NCI-H1417 (cell line): ENCODE data around the gene SLC30A7.
"Not testable (repeated sequence)": the region's sequence is repeated elsewhere in the genome, so short reads cannot be mapped to it uniquely, and the experiment has no call there.

Source experiments
- DNase-seq, 3 experiments: peaks; one replicate each; lab custom pipeline; 2025; lab: John Stamatoyannopoulos, UW

Gene SLC30A7

DNA sequence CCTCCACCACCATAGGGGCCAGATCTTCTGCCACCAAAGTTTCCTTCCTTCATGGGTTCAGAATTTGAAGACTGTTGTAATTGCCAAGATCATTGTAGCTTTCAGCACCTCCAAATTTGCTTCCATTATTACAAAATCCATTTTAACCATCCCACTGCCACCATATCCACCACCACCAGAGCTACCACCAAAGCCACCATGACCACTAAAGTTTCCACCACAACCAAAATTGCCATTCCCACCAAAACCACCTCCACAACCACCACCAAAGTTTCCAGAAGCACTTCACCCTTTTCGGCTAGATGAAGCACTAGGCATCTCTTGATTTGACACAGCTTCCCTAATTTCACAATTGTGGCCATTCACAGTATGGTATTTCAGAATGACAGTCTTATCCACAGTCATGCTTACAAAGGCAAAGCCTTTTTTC, 45.2 kb downstream of the SLC30A7 start:
- DNase-seq: no peak

DNA sequence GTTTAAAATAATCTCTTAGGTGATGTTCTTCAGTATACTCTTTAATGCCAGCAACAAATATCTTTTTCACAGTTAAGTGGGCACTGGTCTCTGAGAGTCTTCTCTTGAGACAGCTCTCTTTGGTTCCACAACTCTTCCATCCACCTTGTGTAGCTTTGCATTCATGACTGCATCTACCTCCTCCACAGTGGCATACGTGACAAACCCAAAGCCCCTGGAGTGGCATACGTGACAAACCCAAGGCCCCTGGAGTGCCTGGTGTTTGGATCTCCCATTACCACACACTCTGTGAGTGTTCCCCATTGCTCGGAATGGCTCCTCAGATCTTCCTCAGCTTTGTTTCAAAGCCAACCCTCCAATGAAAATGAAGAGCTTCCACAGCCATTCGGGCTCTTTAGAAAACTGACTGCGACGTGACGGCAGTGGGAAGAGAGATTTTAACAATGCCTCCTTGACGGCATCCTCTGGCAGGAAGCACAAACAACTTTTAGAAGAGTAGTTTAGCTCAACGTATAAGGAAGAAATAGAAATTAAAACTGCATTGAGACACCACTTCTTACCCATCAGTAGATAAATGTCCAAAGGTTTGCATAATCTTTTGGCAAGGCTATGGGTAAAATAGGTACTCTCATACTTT, 45.8 kb downstream of the SLC30A7 start:
- DNase-seq: no peak

- no peak for DNase-seq
These were observed 46.6 kb downstream of the SLC30A7 start for GRCh38 chr1:100942304-100943046.

GRCh38 chr1:100943533-100943932, 47.6 kb downstream of the SLC30A7 start:
- no peak for DNase-seq

- not testable (repeated sequence) for DNase-seq
These were observed 50.2 kb downstream of the SLC30A7 start for GRCh38 chr1:100946064-100946463.

GRCh38 chr1:100947816-100948215, 51.9 kb downstream of the SLC30A7 start:
- DNase-seq: not testable (repeated sequence)

DNA sequence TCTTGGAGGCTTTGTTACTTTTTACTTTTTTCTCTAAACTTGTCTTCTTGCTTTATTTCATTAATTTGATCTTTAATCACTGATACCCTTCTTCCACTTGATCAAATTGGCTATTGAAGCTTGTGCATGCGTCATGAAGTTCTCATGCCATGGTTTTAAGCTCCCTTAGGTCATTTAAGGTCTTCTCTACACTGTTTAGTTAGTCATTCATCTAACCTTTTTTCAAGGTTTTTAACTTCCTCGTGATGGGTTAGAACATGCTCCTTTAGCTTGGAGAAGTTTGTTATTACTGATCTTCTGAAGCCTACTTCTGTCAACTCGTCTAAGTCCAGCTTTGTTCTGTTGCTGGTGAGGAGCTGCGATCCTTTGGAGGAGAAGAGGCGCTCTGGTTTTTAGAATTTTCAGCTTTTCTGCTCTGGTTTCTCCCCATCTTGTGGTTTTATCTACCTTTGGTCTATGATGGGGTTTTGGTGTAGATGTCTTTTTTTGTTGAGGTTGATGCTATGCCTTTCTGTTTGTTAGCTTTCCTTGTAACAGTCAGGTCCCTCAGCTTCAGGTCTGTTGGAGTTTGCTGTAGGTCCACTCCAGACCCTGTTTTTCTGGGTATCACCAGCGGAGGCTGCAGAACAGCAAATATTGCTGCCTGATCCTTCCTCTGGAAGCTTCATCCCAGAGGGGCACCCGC, 53.0 kb downstream of the SLC30A7 start:
- DNase-seq: not testable (repeated sequence)

DNA sequence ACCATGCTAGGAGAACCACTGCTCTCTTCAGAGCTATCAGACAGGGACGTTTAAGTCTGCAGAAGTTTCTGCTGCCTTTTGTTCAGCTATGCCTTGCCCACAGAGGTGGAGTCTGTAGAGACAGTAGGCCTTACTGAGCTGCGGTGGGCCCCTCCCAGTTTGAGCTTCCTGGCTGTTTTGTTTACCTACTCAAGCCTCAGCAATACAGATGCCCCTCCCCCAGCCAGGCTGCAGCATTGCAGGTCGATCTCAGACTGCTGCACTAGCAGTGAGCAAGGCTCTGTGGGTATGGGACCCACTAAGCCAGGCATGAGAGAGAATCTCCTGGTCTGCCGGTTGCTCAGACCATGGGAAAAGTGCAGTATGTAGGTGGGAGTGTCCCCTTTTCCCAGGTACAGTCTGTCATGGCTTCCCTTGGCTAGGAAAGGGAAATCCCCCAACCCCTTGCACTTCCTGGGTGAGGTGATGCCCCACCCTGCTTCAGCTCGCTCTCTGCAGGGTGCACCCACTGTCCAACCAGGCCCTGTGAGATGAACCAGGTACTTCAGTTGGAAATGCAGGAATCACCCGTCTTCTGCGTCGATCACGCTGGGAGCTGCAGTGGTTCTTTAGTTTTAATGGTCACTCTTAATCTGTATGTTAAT, 53.7 kb downstream of the SLC30A7 start:
- peak; percentile 45 to 79 (median 58) for DNase-seq

DNA sequence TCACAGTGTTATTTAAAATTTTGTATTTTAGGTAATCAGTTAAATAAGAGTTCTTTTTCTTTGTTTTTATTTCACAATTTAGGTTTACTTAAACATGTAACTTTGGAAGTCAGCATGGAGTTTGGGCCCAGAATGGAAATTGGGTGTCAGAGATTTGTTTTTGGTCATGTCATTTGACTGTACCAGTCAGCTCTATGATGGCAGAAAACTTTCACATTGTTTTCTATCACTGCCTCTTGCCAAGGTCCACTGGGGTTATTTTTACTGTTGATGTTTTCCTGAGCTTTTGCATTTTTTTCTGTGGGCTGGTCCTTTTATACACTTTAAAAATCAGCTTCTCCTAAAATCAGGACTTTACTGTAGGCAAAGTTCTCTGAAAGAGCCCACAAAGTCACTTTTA, 54.4 kb downstream of the SLC30A7 start:
- no peak for DNase-seq

DNA sequence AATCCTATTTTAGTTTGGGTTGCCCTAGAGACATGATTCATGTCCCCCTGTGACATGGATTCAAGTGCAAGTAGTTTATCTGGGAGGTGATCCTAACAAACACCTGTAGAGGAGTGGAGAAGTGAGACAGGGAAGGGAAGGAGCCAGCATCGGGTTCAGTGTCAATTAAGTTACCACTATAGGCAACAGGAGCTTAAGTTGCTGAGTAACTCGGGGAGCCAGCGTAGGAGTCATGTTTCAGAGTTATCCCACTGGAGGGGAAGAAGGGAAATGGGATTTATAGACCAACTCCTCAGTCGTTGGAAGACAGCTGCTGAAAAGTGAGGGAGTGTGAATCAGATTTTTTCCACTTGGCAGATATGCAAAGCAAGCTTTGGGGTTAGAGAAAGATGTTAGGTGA, 54.9 kb downstream of the SLC30A7 start:
- no peak for DNase-seq

DNA sequence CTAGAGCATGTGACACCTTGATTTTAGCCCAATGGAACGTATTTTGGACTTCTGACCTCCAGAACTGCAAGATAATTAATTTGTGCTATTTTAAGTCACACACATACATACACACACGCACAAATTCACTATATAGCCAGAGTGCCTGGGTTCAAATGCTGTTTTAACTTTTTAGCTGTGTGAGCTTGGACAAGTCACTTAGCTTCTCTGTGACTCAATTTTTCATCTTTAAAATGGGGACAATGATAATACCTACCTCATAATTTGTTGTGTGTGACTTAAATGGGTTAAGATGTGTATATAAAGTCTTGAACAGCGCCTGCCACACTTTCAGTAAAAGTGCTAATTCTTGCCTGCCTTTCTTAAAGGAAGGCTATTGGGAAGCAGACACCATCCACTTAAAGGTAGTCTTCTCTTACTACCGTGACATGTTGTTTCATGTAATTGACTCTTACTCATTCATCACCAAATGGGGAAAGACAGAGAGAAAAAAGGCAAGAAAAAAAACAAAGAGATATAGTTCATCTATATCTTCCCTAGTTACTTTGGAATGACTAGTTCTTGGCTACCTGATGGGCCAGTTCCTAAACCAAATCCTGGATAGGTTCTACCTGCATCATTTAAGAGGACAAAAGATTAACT, 56.3 kb downstream of the SLC30A7 start:
- no peak for DNase-seq

GRCh38 chr1:100952970-100953369, 57.1 kb downstream of the SLC30A7 start:
- DNase-seq: not testable (repeated sequence)

- DNase-seq: no peak
These were observed 58.3 kb downstream of the SLC30A7 start for GRCh38 chr1:100953960-100954730.

GRCh38 chr1:100955322-100955721, 59.4 kb downstream of the SLC30A7 start:
- DNase-seq: peak in 1 of 3 experiments; percentile 27

DNA sequence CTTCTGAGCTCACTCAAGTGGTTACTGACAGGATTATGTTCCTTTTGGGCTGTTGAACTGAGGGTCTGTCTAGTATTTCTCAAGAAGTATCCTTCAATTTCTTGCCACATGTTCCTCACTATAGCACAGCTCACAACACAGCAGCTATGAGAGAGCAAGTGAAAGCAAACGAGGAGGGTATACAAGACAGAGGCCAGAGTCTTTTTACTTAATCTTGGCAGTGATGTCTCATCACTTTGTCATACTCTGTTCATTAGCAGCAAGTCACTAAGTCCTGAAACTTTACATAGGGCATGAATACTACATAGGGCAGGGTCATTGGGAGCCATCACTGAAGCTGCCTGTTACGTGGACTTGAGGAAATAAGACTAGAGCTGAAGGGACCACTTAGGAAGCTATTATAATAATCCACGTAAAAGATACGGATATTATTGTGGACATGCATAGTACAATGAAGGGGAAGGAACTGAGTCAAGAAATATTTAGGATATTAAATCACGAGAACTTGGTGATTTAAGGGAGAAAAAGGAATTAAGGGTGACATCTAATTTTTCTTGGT, 63.7 kb downstream of the SLC30A7 start:
- no peak for DNase-seq

GRCh38 chr1:100960098-100960497, 64.2 kb downstream of the SLC30A7 start:
- DNase-seq: no peak

DNA sequence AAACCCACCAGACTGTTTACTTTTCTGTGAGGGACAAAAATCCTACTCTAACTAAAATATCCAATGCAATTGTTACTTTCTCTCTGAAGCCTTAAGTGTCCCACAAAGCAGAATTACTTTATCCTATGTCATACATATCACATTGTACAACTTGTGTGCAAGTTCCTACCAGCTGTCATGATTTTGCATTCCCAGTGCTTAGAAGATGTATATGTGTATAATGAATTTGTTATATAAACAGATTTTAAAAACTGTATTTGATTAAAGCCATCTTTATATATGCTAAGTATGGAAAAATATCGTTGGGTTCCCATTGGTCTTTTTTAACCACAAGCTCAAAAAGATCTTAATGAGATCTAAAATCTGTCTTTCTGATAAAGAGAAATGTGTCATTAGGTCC, 72.7 kb downstream of the SLC30A7 start:
- no peak for DNase-seq

DNA sequence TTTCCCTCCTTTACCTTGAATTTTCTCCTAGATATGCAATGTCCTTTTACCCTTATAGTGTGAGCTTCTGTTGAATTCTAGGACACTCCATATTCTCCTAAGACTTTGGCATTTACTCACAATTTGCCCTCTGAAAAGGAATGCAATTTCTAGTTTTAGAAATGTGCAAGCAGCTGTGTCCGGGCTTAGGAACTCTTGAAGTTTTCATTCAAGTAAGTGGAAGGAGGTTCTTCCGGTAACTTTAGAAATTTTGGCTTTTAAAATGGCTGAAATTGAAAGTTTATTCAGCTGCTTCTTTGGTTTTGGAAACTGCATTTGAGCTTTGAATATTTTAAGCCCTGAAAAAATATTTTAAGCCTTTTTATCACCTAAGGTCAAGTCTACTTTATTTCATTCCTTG, 73.4 kb downstream of the SLC30A7 start:
- no peak for DNase-seq

DNA sequence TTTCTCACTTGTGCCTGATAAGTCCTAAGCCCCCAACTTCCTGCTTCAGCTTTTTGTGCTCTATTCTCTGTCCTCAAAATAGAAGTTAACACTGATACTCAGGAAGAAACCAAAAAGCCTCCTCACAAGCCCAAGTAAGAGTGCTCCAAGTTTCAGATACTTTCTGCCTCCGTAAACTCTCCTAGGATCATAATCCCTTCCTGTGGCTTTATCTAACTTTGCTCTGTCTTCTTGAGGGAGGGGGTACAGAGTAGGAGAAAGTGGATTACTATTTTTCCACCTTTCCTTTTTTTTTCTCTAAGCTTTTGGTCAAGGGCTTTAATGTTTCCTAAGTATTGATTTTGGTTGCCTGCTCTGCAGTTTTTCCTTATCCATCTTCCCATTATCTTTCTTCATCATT, 75.1 kb downstream of the SLC30A7 start:
- no peak for DNase-seq

- DNase-seq: peak in 1 of 3 experiments; percentile 55
These were observed 76.3 kb downstream of the SLC30A7 start for GRCh38 chr1:100972185-100972584.

DNA sequence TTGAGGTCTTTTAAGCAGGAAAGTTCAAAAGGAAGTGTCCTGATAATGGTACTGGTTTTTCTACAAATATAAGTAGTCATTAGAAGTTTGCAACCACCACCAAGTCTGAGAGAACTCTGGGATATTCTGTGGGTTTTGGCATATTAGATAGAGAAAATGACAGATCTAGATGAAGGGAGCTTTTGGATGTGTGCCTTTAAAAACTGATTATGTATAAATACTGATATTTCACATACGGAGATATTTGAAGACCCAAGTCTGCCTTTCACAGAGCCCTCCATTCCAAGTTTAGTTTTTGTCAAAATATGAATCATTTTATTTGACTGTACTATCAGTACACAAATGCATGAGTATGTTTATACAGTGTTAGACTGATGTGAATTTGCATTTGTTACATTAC, 81.0 kb downstream of the SLC30A7 start:
- DNase-seq: no peak
